ENCODE results near the gene SAG.

SAG gene

DNA sequence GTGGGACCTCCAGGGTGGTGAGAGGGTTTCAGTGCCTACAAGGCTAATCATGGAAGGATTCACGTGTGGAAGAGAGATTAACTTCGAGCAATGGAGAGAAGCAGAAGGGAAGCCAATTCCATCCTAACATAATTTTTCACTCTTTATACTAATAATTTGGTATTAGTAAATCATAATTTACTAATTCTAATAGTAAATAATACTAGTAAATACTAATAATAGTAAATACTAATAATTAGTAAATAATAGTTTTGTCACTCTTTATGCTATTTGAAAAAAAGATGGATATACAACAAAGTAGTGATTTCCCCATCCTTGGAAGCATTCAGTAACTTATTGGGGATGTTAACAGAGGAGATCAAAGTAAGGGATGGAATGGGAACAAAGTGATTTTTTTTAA is 6.4 kb upstream of the SAG start:
- no peak overlapping the region for H3K4me3 ChIP-seq (ENCODE audit: low read depth, low read length)
- no peak for DNase-seq (ENCODE audit: low read depth)
- TF ChIP-seq, protein P1, sequence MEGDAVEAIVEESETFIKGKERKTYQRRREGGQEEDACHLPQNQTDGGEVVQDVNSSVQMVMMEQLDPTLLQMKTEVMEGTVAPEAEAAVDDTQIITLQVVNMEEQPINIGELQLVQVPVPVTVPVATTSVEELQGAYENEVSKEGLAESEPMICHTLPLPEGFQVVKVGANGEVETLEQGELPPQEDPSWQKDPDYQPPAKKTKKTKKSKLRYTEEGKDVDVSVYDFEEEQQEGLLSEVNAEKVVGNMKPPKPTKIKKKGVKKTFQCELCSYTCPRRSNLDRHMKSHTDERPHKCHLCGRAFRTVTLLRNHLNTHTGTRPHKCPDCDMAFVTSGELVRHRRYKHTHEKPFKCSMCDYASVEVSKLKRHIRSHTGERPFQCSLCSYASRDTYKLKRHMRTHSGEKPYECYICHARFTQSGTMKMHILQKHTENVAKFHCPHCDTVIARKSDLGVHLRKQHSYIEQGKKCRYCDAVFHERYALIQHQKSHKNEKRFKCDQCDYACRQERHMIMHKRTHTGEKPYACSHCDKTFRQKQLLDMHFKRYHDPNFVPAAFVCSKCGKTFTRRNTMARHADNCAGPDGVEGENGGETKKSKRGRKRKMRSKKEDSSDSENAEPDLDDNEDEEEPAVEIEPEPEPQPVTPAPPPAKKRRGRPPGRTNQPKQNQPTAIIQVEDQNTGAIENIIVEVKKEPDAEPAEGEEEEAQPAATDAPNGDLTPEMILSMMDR (conservative IDR thresholded peaks at IDR 0.05; ENCODE audit: low read depth, low read length) = no peak

DNA sequence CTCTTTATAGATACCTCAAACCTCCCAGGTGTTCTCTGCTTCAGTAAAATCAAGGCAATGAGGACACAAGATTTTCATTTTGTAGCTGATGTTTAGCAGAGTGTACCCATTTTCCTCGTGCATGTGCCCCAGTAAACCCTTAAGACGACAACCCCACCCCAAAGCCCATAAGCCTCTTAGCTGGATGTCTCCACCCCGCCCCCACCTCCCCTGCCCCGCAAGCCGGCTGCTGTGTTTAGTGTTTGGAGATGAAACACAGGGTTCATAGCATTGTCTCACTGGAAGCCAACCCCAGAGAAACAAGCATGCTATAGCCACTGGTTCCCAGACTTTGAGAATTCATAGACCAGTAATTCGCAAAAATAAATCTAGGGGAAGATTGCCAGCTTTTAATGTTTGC is 5.8 kb upstream of the SAG start:
- TF ChIP-seq, protein P1 (conservative IDR thresholded peaks at IDR 0.05; ENCODE audit: low read depth, low read length) = no peak
- no peak for DNase-seq (ENCODE audit: low read depth)
- H3K4me3 ChIP-seq (ENCODE audit: low read depth, low read length) = no peak overlapping the region

DNA sequence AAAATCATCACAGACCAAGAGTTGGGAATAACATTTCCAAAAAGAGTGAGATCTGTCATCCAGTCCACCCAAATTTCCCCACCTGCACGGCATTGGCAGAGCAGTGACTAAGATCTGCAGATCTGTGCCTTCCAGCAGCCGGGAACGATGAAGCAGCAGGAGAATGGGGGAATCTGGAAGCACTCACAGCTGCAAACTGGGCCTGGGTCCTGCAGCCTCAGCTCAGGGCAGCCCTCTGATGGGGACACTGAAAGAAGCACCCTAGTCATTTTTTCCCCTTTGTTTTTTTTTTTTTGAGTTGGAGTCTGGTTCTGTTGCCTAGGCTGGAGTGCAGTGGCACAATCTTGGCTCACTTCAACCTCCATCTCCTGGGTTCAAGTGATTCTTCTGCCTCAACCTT is 4.4 kb upstream of the SAG start:
- no peak for DNase-seq (ENCODE audit: low read depth)
- no peak overlapping the region for H3K4me3 ChIP-seq (ENCODE audit: low read depth, low read length)
- TF ChIP-seq, protein P1 (conservative IDR thresholded peaks at IDR 0.05; ENCODE audit: low read depth, low read length) = no peak

DNA sequence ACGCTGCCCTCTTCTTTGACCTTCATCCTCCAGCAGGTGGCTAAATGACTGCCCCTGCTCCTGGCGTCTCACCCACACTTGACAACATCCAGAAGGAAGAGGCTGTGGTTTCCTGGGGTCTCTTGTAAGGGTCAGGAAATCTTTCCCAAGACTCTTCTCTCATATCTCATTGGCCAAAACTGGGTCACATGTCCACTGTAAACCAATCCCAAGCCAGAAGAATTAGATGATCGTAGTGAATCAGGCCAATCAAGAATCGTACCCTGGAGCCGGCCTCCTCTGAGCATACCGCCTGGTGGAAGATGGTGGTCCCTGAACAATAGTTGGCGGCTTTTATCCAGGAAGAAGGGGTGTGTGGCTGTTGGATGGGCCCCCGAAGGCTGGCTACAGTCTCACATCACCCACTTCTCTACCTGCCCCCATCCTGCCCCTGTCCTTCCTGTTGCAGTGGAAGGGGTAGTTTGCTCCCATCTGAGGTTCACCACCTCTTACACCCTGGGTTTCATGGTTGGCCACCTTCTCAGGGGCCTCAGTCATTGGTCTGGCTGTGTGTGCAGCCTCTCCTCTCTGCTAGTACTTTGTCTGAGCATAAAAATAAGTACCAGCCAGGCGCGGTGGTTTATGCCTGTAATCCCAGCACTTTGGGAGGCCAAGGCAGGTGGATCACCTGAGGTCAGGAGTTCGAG is 3.8 kb downstream of the SAG start:
- no peak overlapping the region for H3K4me3 ChIP-seq (ENCODE audit: low read depth, low read length)
- TF ChIP-seq, protein P1 (conservative IDR thresholded peaks at IDR 0.05; ENCODE audit: low read depth, low read length) = no peak
- DNase-seq (ENCODE audit: low read depth) = no peak

DNA sequence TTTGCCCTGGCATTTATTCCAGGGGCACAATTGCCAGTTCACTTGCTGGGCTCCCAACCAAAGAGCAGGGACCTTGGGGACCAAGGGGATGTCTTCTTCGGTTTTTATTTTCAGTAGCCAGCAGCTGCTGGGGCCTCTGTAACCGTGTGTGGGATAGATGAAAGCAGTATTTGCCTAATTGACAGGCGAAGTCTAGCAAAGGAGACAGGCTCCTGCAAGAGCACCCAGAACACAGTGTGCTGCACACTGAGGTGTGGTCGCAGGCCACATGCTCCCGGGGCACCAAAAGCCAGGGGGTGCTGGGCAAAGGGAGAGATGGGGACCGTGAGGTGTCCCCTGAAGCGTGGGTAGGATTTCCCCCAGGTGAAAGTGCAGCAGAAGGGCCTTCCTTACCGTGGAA is 5.3 kb downstream of the SAG start:
- DNase-seq (ENCODE audit: low read depth) = no peak
- TF ChIP-seq, protein P1 (conservative IDR thresholded peaks at IDR 0.05; ENCODE audit: low read depth, low read length) = no peak
- no peak overlapping the region for H3K4me3 ChIP-seq (ENCODE audit: low read depth, low read length)

DNA sequence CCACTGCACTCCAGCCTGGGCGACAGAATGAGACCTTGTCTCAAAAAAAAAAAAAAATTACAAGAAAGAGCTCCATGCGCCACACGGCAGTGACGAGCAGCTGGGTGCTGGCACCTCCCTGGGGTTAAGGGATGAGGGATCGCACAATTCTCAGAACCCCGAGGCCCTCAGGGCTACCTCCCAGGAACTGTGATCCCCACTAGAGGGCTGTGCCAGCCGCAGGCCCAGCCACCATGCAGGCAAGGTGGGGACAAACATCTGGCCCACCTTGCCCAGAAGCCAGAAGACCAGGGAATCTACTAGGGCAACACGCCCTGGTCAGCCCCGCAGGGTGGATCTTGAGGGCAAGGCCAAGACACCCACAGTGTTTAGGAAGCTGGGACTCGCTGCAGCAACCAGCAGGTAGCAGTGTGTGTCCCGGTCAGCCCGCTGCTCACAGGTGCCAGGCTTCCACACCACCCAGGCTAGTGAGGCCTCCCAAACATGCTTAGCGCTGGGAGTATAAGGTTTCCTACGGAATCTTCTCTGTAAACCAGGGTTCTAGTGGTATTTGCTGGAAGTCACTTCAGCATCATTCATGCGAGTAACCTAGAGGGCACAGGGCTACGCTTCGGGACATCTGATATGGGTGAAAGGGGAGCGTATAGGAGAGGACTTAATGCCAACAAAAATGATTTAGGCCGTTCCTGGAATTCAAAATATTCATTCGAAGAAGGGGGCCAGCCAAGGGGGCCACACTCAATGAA is 6.7 kb downstream of the SAG start:
- no peak for DNase-seq (ENCODE audit: low read depth)
- TF ChIP-seq, protein P1 (conservative IDR thresholded peaks at IDR 0.05; ENCODE audit: low read depth, low read length) = no peak
- no peak overlapping the region for H3K4me3 ChIP-seq (ENCODE audit: low read depth, low read length)

Measured in choroid plexus epithelial cell (primary cell).